Muscle layer of colon (tissue), 2 donors: Measurements from ENCODE around the gene HRH3.

ENCODE experiments used
- H3K27ac ChIP-seq: one replicate; pipeline ENCODE4 v1.7.0; 2013; ENCODE audit warnings: low read depth, mild to moderate bottlenecking, low read length, moderate library complexity
- H3K27me3 ChIP-seq, 2 donors: one replicate each; pipeline ENCODE4 v1.7.0; 2013; ENCODE audit warnings: low read length in 2 of 2, mild to moderate bottlenecking in 2 of 2; ENCODE audit not compliant: insufficient read depth in 2 of 2, control insufficient read depth in 1 of 2
- H3K36me3 ChIP-seq: one replicate; pipeline ENCODE4 v1.7.0; 2013; ENCODE audit warnings: mild to moderate bottlenecking, low read length; ENCODE audit not compliant: insufficient read depth
- H3K4me1 ChIP-seq: one replicate; pipeline ENCODE4 v1.7.0; 2013; ENCODE audit warnings: mild to moderate bottlenecking, low read length; ENCODE audit not compliant: insufficient read depth
- H3K4me3 ChIP-seq, 2 donors: one replicate each; pipeline ENCODE4 v1.7.0; 2013; ENCODE audit warnings: low read length in 2 of 2, low read depth in 1 of 2, mild to moderate bottlenecking in 1 of 2, moderate library complexity in 1 of 2
- H3K9ac ChIP-seq: one replicate; pipeline ENCODE4 v1.7.0; 2013; ENCODE audit warnings: low read length
- H3K9me3 ChIP-seq: one replicate; pipeline ENCODE4 v1.7.0; 2013; ENCODE audit warnings: mild to moderate bottlenecking, low read length
- donor health status: abdominal sarcoma.
- donor health status: Adenocarcinoma of cecum.

The HRH3 gene

GRCh38 chr20:62220666-62221568 is 839 bp upstream of the HRH3 start:
- Histone ChIP-seq H3K27ac (no peak overlapping the region), H3K36me3 (no peaks in the 10 kb centered on the region), H3K27me3 (peaks cover 9 to 71% of the 10 kb centered on the region in 2 donors), H3K4me1 (no peaks in the 10 kb centered on the region), H3K9me3 (no peaks in the 10 kb centered on the region), H3K9ac (no peak overlapping the region), H3K4me3 (no peak overlapping the region)

GRCh38 chr20:62219101-62219991 is 732 bp downstream of the HRH3 start:
- no peaks in the 10 kb centered on the region for H3K4me1 ChIP-seq
- H3K27me3 ChIP-seq: peaks cover 9 to 79% of the 10 kb centered on the region in 2 donors
- no peaks in the 10 kb centered on the region for H3K36me3 ChIP-seq
- no peak overlapping the region for H3K4me3 ChIP-seq
- H3K27ac ChIP-seq: no peak overlapping the region
- no peak overlapping the region for H3K9ac ChIP-seq
- H3K9me3 ChIP-seq: no peaks in the 10 kb centered on the region

- no peak overlapping the region for H3K9ac ChIP-seq
- H3K27ac ChIP-seq: no peak overlapping the region
- peaks cover 9 to 78% of the 10 kb centered on the region in 2 donors for H3K27me3 ChIP-seq
- H3K9me3 ChIP-seq: no peaks in the 10 kb centered on the region
- H3K4me3 ChIP-seq: no peak overlapping the region
- H3K4me1 ChIP-seq: no peaks in the 10 kb centered on the region
- no peaks in the 10 kb centered on the region for H3K36me3 ChIP-seq
These were observed 1.9 kb downstream of the HRH3 start for GRCh38 chr20:62217913-62218773.

GRCh38 chr20:62216636-62217566 is 3.2 kb downstream of the HRH3 start:
- no peak overlapping the region for H3K9ac ChIP-seq
- H3K27ac ChIP-seq: no peak overlapping the region
- peaks cover 0 to 73% of the 10 kb centered on the region in 2 donors for H3K27me3 ChIP-seq
- no peak overlapping the region for H3K4me3 ChIP-seq
- no peaks in the 10 kb centered on the region for H3K4me1 ChIP-seq
- no peaks in the 10 kb centered on the region for H3K36me3 ChIP-seq
- H3K9me3 ChIP-seq: no peaks in the 10 kb centered on the region

GRCh38 chr20:62215991-62216635 is 4.0 kb downstream of the HRH3 start:
- no peak overlapping the region for H3K4me3 ChIP-seq
- no peaks in the 10 kb centered on the region for H3K36me3 ChIP-seq
- H3K27ac ChIP-seq: no peak overlapping the region
- no peak overlapping the region for H3K9ac ChIP-seq
- no peaks in the 10 kb centered on the region for H3K4me1 ChIP-seq
- H3K9me3 ChIP-seq: no peaks in the 10 kb centered on the region
- peaks cover 0 to 73% of the 10 kb centered on the region in 2 donors for H3K27me3 ChIP-seq

- Histone ChIP-seq H3K9ac (no peak overlapping the region), H3K4me1 (no peaks in the 10 kb centered on the region), H3K27me3 (peaks cover 0 to 73% of the 10 kb centered on the region in 2 donors), H3K9me3 (no peaks in the 10 kb centered on the region), H3K36me3 (no peaks in the 10 kb centered on the region), H3K4me3 (no peak overlapping the region), H3K27ac (no peak overlapping the region)
These were observed 4.8 kb downstream of the HRH3 start for GRCh38 chr20:62215020-62215990.

GRCh38 chr20:62214067-62214466 is 6.0 kb downstream of the HRH3 start:
- H3K27ac ChIP-seq: no peak overlapping the region
- H3K9me3 ChIP-seq: no peaks in the 10 kb centered on the region
- H3K4me1 ChIP-seq: no peaks in the 10 kb centered on the region
- H3K9ac ChIP-seq: no peak overlapping the region
- no peaks in the 10 kb centered on the region for H3K36me3 ChIP-seq
- peaks cover 0 to 77% of the 10 kb centered on the region in 2 donors for H3K27me3 ChIP-seq
- no peak overlapping the region for H3K4me3 ChIP-seq

GRCh38 chr20:62212299-62212698 is 7.8 kb downstream of the HRH3 start:
- Histone ChIP-seq H3K9me3 (no peaks in the 10 kb centered on the region), H3K4me1 (no peaks in the 10 kb centered on the region), H3K4me3 (no peak overlapping the region), H3K9ac (no peak overlapping the region), H3K36me3 (no peaks in the 10 kb centered on the region), H3K27me3 (peaks cover 0 to 60% of the 10 kb centered on the region in 2 donors), H3K27ac (no peak overlapping the region)

- Histone ChIP-seq H3K4me3 (no peak overlapping the region), H3K9me3 (no peaks in the 10 kb centered on the region), H3K9ac (no peak overlapping the region), H3K4me1 (no peaks in the 10 kb centered on the region), H3K27me3 (peaks cover 0 to 55% of the 10 kb centered on the region in 2 donors), H3K27ac (no peak overlapping the region), H3K36me3 (no peaks in the 10 kb centered on the region)
These were observed 8.2 kb downstream of the HRH3 start for GRCh38 chr20:62211769-62212288.
